Kidney (tissue), 14 donors: ENCODE data around the gene ADAMTS12. TPM values are rescaled to one million over a fixed set of nuclear protein-coding genes. Genes with fewer than 3 reads are reported as not detected.

ENCODE experiments used
- DNase-seq, 5 donors: peaks; one replicate each; pipeline ENCODE4 v3.0.0-alpha.2; 2013 to 2020
- FAIRE-seq: peaks from 2 replicates; lab custom pipeline; 2012; peaks lifted over from hg19 to GRCh38; lab: Jason Lieb, UNC
- H3K27ac ChIP-seq, 2 donors: one replicate each; pipeline ENCODE4 v1.7.0; 2013; ENCODE audit warnings: low read depth in 2 of 2, low read length in 2 of 2, inconsistent platforms in 1 of 2
- H3K27me3 ChIP-seq: one replicate; pipeline ENCODE4 v1.7.1; 2013; ENCODE audit warnings: low read length, inconsistent platforms; ENCODE audit not compliant: control insufficient read depth, insufficient read depth
- H3K36me3 ChIP-seq, 3 donors: one replicate each; pipeline versions ENCODE4 v1.7.0 to v1.7.1; 2013; ENCODE audit warnings: low read length in 3 of 3, control low read depth in 1 of 3, inconsistent platforms in 1 of 3; ENCODE audit not compliant: insufficient read depth in 3 of 3, control insufficient read depth in 2 of 3
- H3K4me1 ChIP-seq, 3 donors: one replicate each; pipeline versions ENCODE4 v1.7.0 to v1.7.1; 2013; ENCODE audit warnings: low read length in 3 of 3, inconsistent platforms in 1 of 3, low read depth in 1 of 3; ENCODE audit not compliant: control insufficient read depth in 2 of 3, insufficient read depth in 2 of 3
- H3K4me3 ChIP-seq, 3 donors: one replicate each; pipeline versions ENCODE4 v1.7.0 to v1.8.1; 2013; ENCODE audit warnings: low read length in 3 of 3, control low read depth in 1 of 3, inconsistent platforms in 1 of 3
- H3K9ac ChIP-seq, 3 donors: one replicate each; pipeline versions ENCODE4 v1.7.0 to v1.7.1; 2013; ENCODE audit warnings: low read length in 3 of 3, control low read depth in 1 of 3, inconsistent platforms in 1 of 3
- H3K9me3 ChIP-seq, 3 donors: one replicate each; pipeline versions ENCODE4 v1.7.0 to v1.7.1; 2013; ENCODE audit warnings: low read length in 3 of 3, control low read depth in 1 of 3, inconsistent platforms in 1 of 3; ENCODE audit not compliant: control insufficient read depth in 2 of 3, insufficient read depth in 1 of 3
- CTCF ChIP-seq: IDR thresholded peaks from 3 replicates; pipeline ENCODE4 v1.5.1; 2012; ENCODE audit warnings: mild to moderate bottlenecking, moderate library complexity, borderline replicate concordance; ENCODE audit not compliant: insufficient read depth; ENCODE audit errors: extremely low read depth
- intact Hi-C: fragments of 100-400 bp; cut with DNase I; formaldehyde crosslinking; loops from one replicate; pipeline ENCODE4 v1.11.1; 2022
- polyA plus RNA-seq: library from polyadenylated mRNA; stranded (reverse); fragments of 350-450 nt; fragmentation: Illumina TruSeq; extraction: RNeasy Lipid Tissue Mini Kit (QIAGEN cat#74804); gene quantifications from one replicate; pipeline ENCODE4 v1.2.3, GENCODE V29; 2014; ENCODE audit warnings: low read depth, low replicate concordance; ENCODE audit not compliant: insufficient read depth
- total RNA-seq: library from RNA; stranded (reverse); fragmentation: NEBNext Ultra II Directional; extraction: Animal tissue kit (Norgen Biotek cat#: 25700); gene quantifications from one replicate; pipeline ENCODE4 v1.2.1, GENCODE V29; 2021
- donor health status: control.
- donor health status: control.
- donor health status: control.
- donor health status: control.
- donor health status: control.
- donor health status: DM: yes; HTN: yes; CAD: no.
- donor health status: Normal renal cell carcinoma (clear cell type).

Gene ADAMTS12
- total and polyA plus RNA-seq, 2 donors from 2014 or later, result 0.75 to 2.0 TPM

DNA sequence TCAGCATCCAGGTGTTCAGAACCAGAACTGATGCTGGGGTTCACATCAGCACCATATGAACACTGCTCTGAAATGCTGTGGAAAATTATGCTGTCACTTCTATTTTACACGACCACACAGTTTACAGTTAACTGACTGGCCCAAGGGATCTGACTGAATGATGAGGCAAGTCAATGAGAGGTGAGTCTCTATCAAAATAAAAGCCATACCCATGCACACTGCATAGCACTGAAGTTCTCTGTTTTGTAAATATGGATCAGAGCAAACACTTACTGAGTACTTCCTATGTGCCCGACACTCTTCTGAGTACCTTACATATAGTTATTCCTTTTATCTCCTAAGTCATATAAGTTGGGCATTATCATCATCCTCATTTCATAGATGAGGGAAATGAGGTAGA, 328.3 kb downstream of the ADAMTS12 start:
- FAIRE-seq (no peak), DNase-seq (no peak)
- no peaks in the 10 kb centered on the region for H3K9me3 ChIP-seq
- no peak overlapping the region for H3K9ac ChIP-seq
- no peaks in the 10 kb centered on the region for H3K36me3 ChIP-seq
- H3K27ac ChIP-seq, result no peak overlapping the region
- H3K4me3 ChIP-seq, result no peak overlapping the region
- intact Hi-C loops, result no loop called here
- peaks cover 0 to 7% (median 0%) of the 10 kb centered on the region in 3 donors for H3K4me1 ChIP-seq
- H3K27me3 ChIP-seq, result no peaks in the 10 kb centered on the region
- TF ChIP-seq CTCF, result no peak

DNA sequence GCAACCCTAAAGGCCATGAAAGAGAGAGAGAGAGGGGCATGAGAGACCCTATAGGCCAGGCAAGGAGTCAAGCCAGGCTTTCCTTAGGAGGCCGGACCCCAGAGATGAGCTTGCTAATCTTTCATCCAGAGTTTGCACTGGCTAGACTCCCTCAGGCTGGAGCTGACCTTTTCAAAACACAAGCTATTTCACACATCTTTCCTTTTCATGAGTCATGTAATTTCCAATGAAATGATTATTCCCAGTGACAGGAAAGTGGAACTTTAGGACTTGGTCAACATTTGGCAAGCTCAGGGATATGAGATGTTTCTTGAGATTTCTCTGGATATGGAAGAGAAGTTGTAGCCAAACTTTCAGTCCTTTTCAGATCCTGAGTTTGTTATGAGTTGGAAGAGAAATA, 333.3 kb downstream of the ADAMTS12 start:
- Histone ChIP-seq H3K9me3 (no peaks in the 10 kb centered on the region), H3K4me1 (peaks cover 0 to 2% (median 0%) of the 10 kb centered on the region in 3 donors), H3K9ac (no peak overlapping the region), H3K27ac (no peak overlapping the region), H3K36me3 (no peaks in the 10 kb centered on the region), H3K4me3 (no peak overlapping the region), H3K27me3 (no peaks in the 10 kb centered on the region)
- DNase-seq, result no peak
- no peak for FAIRE-seq
- no peak for TF ChIP-seq CTCF
- intact Hi-C loops, result no loop called here

- H3K36me3 ChIP-seq, result no peaks in the 10 kb centered on the region
- no peaks in the 10 kb centered on the region for H3K9me3 ChIP-seq
- no peaks in the 10 kb centered on the region for H3K4me1 ChIP-seq
- no peak overlapping the region for H3K27ac ChIP-seq
- TF ChIP-seq CTCF, result no peak
- H3K27me3 ChIP-seq, result no peaks in the 10 kb centered on the region
- intact Hi-C loops, result no loop called here
- DNase-seq (no peak), FAIRE-seq (no peak)
- H3K4me3 ChIP-seq, result no peak overlapping the region
- H3K9ac ChIP-seq, result no peak overlapping the region
Observed at GRCh38 chr5:33557605-33558004, 334.2 kb downstream of the ADAMTS12 start.
